Hepatocyte (in vitro differentiated cells): ENCODE results near the gene INF2. TPM values are rescaled to one million over a fixed set of nuclear protein-coding genes. Genes with fewer than 3 reads are reported as not detected.

Experiments used
- DNase-seq: peaks from one replicate; pipeline ENCODE4 v3.0.0-alpha.2; 2016; ENCODE audit warnings: low spot score
- H2AFZ ChIP-seq: fragments of 200-600 bp; sonication (generic); 2 replicates; pipeline ENCODE4 v1.6.0; 2016; ENCODE audit warnings: antibody characterized with exemption, mild to moderate bottlenecking
- H3K27ac ChIP-seq: fragments of 200-600 bp; sonication (generic); 2 replicates; pipeline ENCODE4 v1.5.1; 2016; ENCODE audit warnings: mild to moderate bottlenecking
- H3K27me3 ChIP-seq: fragments of 200-600 bp; sonication (generic); 2 replicates; pipeline ENCODE4 v1.6.1; 2016
- H3K36me3 ChIP-seq: fragments of 200-600 bp; sonication (generic); replicated peaks from 2 replicates; pipeline ENCODE4 v1.5.1; 2016; ENCODE audit warnings: low read depth; ENCODE audit not compliant: insufficient read depth
- H3K4me1 ChIP-seq: fragments of 200-600 bp; sonication (generic); 2 replicates; pipeline ENCODE4 v1.5.1; 2016; ENCODE audit warnings: mild to moderate bottlenecking, moderate library complexity; ENCODE audit not compliant: insufficient read depth
- H3K4me2 ChIP-seq: fragments of 200-600 bp; sonication (generic); 2 replicates; pipeline ENCODE4 v1.6.0; 2016
- H3K4me3 ChIP-seq: fragments of 200-600 bp; sonication (generic); 2 replicates; pipeline ENCODE4 v1.5.1; 2016; ENCODE audit warnings: mild to moderate bottlenecking
- H3K79me2 ChIP-seq: fragments of 200-600 bp; sonication (generic); 2 replicates; pipeline ENCODE4 v1.6.0; 2017; ENCODE audit warnings: mild to moderate bottlenecking
- H3K9me2 ChIP-seq: fragments of 200-600 bp; sonication (generic); replicated peaks from 2 replicates; pipeline ENCODE4 v1.6.0; 2017; ENCODE audit warnings: mild to moderate bottlenecking; ENCODE audit not compliant: insufficient read depth
- H3K9me3 ChIP-seq: fragments of 200-600 bp; sonication (generic); 2 replicates; pipeline ENCODE4 v1.5.1; 2016; ENCODE audit warnings: low read depth, mild to moderate bottlenecking
- H4K20me1 ChIP-seq: fragments of 200-600 bp; sonication (generic); 2 replicates; pipeline ENCODE4 v1.6.0; 2016; ENCODE audit warnings: mild to moderate bottlenecking; ENCODE audit not compliant: insufficient read depth, poor library complexity, severe bottlenecking
- EZH2 ChIP-seq: fragments of 200-600 bp; sonication (generic); IDR thresholded peaks from 2 replicates; pipeline ENCODE4 v1.6.1; 2016; ENCODE audit warnings: antibody characterized with exemption, mild to moderate bottlenecking, borderline replicate concordance
- EZH2phosphoT487 ChIP-seq: fragments of 200-600 bp; sonication (generic); IDR thresholded peaks from one replicate; pipeline ENCODE4 v1.6.1; 2018; ENCODE audit warnings: antibody characterized with exemption, mild to moderate bottlenecking, low read depth, moderate library complexity; ENCODE audit not compliant: unreplicated experiment, severe bottlenecking
- WGBS: methylation state at CpG from one replicate; pipeline ENCODE4 v1.1.6; 2016; ENCODE audit warnings: low lambda C conversion rate; ENCODE audit errors: missing lambda C conversion rate; 5-methylcytosine and 5-hydroxymethylcytosine counted together
- polyA plus RNA-seq: library from polyadenylated mRNA; unstranded; fragments of >200 nt; fragmentation: Nextera tagmentation; extraction: Ambion mirVana; gene quantifications from 2 replicates; pipeline ENCODE4 v1.2.1, GENCODE V29; 2016
- total RNA-seq: library from RNA; depleted of rRNA; stranded (reverse); fragments of >200 nt; gene quantifications from 2 replicates; pipeline ENCODE4 v1.2.3, GENCODE V29; 2014
- TF ChIP-seq, protein P1 (sequence below): fragments of 200-600 bp; sonication (generic); IDR thresholded peaks from 2 replicates; pipeline ENCODE4 v1.5.1; 2016; ENCODE audit warnings: antibody characterized with exemption, mild to moderate bottlenecking; ENCODE audit not compliant: poor library complexity

INF2 gene
- total and polyA plus RNA-seq, 2 experiments from 2014 or later: 23.8 to 31.6 TPM

DNA sequence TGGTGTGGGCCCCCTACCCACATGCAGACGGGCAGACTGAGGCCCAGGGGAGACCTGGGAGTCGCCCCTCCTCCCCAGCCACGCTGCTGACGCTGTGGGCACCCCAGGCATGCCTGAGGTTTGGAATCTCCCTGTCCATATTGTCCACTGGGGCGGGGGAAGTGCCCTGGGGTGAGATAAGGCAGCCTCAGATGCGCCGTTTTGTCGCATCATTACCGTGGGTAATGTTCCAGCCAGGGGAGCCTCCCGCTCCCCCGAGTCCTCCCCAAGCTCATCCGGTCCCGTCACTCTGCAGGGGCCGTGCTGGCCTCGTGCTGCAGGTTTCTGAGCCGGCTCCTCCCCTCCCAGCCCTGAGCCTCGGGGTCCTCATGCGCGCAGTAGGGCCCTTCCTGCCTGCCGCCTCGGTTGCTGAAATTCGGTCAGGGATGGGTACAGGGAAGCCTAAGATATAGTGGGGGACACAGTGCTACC is 11.4 kb downstream of the INF2 start:
- Histone ChIP-seq H3K4me3 (no peak overlapping the region), H3K4me2 (no peak overlapping the region), H3K27me3 (no peaks in the 10 kb centered on the region), H3K4me1 (peaks cover 12% of the 10 kb centered on the region), H3K9me2 (no peaks in the 10 kb centered on the region), H3K9me3 (no peaks in the 10 kb centered on the region), H3K36me3 (no peaks in the 10 kb centered on the region), H4K20me1 (peaks cover 11% of the 10 kb centered on the region), H3K27ac (no peak overlapping the region), H2AFZ (no peak overlapping the region), H3K79me2 (peaks cover 8% of the 10 kb centered on the region)
- TF ChIP-seq EZH2phosphoT487: no peak
- TF ChIP-seq, protein P1, sequence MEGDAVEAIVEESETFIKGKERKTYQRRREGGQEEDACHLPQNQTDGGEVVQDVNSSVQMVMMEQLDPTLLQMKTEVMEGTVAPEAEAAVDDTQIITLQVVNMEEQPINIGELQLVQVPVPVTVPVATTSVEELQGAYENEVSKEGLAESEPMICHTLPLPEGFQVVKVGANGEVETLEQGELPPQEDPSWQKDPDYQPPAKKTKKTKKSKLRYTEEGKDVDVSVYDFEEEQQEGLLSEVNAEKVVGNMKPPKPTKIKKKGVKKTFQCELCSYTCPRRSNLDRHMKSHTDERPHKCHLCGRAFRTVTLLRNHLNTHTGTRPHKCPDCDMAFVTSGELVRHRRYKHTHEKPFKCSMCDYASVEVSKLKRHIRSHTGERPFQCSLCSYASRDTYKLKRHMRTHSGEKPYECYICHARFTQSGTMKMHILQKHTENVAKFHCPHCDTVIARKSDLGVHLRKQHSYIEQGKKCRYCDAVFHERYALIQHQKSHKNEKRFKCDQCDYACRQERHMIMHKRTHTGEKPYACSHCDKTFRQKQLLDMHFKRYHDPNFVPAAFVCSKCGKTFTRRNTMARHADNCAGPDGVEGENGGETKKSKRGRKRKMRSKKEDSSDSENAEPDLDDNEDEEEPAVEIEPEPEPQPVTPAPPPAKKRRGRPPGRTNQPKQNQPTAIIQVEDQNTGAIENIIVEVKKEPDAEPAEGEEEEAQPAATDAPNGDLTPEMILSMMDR: no peak
- no peak for TF ChIP-seq EZH2
- WGBS: 75% methylated on average over 20 of the region's 22 CpGs
- no peak for DNase-seq

DNA sequence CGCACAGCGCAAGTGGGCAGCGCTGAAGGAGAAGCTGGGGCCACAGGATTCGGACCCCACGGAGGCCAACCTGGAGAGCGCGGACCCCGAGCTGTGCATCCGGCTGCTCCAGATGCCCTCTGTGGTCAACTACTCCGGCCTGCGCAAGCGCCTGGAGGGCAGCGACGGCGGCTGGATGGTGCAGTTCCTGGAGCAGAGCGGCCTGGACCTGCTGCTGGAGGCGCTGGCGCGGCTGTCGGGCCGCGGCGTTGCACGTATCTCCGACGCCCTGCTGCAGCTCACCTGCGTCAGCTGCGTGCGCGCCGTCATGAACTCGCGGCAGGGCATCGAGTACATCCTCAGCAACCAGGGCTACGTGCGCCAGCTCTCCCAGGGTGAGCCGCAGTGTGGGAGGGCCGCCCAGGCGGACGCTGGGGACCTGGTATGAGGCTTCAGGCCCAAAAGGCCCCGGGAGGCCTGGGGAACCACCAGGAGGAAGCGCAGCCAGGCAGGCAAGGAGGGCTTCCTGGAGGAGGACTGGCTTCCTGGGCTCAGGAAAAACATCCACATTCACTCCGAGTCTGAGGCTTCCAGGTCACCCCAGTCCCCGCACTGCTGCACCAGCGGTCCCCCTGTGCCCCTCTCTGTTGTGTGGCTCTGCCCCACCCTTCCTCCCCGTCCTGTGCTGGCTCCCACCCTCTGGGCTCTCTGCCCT is 12.1 kb downstream of the INF2 start:
- H3K27ac ChIP-seq: no peak overlapping the region
- H3K4me2 ChIP-seq: no peak overlapping the region
- H3K4me3 ChIP-seq: no peak overlapping the region
- H2AFZ ChIP-seq: no peak overlapping the region
- TF ChIP-seq, protein P1: no peak
- no peak for TF ChIP-seq EZH2phosphoT487
- no peak for TF ChIP-seq EZH2
- peaks cover 11% of the 10 kb centered on the region for H4K20me1 ChIP-seq
- H3K27me3 ChIP-seq: no peaks in the 10 kb centered on the region
- H3K9me3 ChIP-seq: no peaks in the 10 kb centered on the region
- peaks cover 12% of the 10 kb centered on the region for H3K4me1 ChIP-seq
- no peaks in the 10 kb centered on the region for H3K36me3 ChIP-seq
- WGBS: 90% methylated on average over 40 of the region's 46 CpGs
- DNase-seq: no peak
- peaks cover 6% of the 10 kb centered on the region for H3K79me2 ChIP-seq
- no peaks in the 10 kb centered on the region for H3K9me2 ChIP-seq

DNA sequence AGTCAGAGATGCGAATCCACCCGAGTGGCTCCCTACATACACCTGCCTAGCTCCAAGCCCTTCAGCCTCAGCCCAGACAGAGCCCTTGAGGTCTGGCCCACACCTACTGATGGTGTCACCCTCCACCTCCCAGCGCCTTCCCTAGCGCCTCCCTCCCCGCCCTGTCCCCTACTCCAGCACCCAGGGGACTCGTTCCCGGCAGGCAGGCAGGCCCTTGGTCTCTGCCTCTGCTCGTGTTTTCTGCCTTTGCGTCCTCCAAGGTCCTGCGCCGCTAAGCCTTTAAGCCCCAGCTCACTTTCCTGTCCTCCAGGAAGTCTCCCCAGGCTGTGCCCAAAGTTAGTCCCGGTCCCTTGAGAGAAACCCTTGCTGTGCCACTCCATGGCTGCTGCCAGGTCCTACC is 12.7 kb downstream of the INF2 start:
- peaks cover 3% of the 10 kb centered on the region for H3K79me2 ChIP-seq
- TF ChIP-seq EZH2phosphoT487: no peak
- TF ChIP-seq, protein P1: no peak
- TF ChIP-seq EZH2: no peak

More for the DNA sequence above, 12.7 kb downstream of the INF2 start:
- no peaks in the 10 kb centered on the region for H3K36me3 ChIP-seq
- H3K27me3 ChIP-seq: no peaks in the 10 kb centered on the region
- no peak overlapping the region for H3K27ac ChIP-seq
- DNase-seq: no peak
- H3K4me1 ChIP-seq: peaks cover 11% of the 10 kb centered on the region
- no peak overlapping the region for H2AFZ ChIP-seq
- H4K20me1 ChIP-seq: peaks cover 11% of the 10 kb centered on the region
- no peaks in the 10 kb centered on the region for H3K9me2 ChIP-seq
- WGBS: 89% methylated on average over 11 of the region's 12 CpGs
- no peak overlapping the region for H3K4me2 ChIP-seq
- no peaks in the 10 kb centered on the region for H3K9me3 ChIP-seq
- H3K4me3 ChIP-seq: no peak overlapping the region
